KMS-11 (cell line): ENCODE results near the gene TMEM89.

ENCODE experiments used
- H2AFZ ChIP-seq: fragments of 200-600 bp; sonication (generic); 2 replicates; pipeline ENCODE4 v1.6.1; 2016; ENCODE audit warnings: antibody characterized with exemption, mixed run types, low read depth
- H3K27ac ChIP-seq: fragments of 200-600 bp; sonication (generic); 2 replicates; pipeline ENCODE4 v1.6.1; 2016; ENCODE audit warnings: mild to moderate bottlenecking, mixed run types
- H3K27me3 ChIP-seq: fragments of 200-600 bp; sonication (generic); 2 replicates; pipeline ENCODE4 v1.6.1; 2017; ENCODE audit warnings: mild to moderate bottlenecking, low read depth, mixed run types, moderate library complexity; ENCODE audit not compliant: insufficient read depth
- H3K36me3 ChIP-seq: fragments of 200-600 bp; sonication (generic); 2 replicates; pipeline ENCODE4 v1.6.1; 2017; ENCODE audit warnings: mild to moderate bottlenecking, mixed run types; ENCODE audit not compliant: insufficient read depth
- H3K4me1 ChIP-seq: fragments of 200-600 bp; sonication (generic); 2 replicates; pipeline ENCODE4 v1.6.1; 2016; ENCODE audit warnings: mild to moderate bottlenecking, low read depth, mixed run types; ENCODE audit not compliant: poor library complexity, severe bottlenecking
- H3K4me2 ChIP-seq: fragments of 200-600 bp; sonication (generic); 2 replicates; pipeline ENCODE4 v1.7.0; 2016; ENCODE audit warnings: mild to moderate bottlenecking, mixed run types
- H3K4me3 ChIP-seq: fragments of 200-600 bp; sonication (generic); IDR thresholded peaks from 2 replicates; pipeline ENCODE4 v1.6.1; 2017; ENCODE audit warnings: low read depth, low read length, mixed read lengths; ENCODE audit not compliant: insufficient read depth
- H3K79me2 ChIP-seq: fragments of 200-600 bp; sonication (generic); 2 replicates; pipeline ENCODE4 v1.6.1; 2016; ENCODE audit warnings: low read depth, mixed run types; ENCODE audit not compliant: insufficient read depth
- H3K9ac ChIP-seq: fragments of 200-600 bp; sonication (generic); 2 replicates; pipeline ENCODE4 v1.6.1; 2016; ENCODE audit warnings: mild to moderate bottlenecking, mixed run types
- H4K20me1 ChIP-seq: fragments of 200-600 bp; sonication (generic); 2 replicates; pipeline ENCODE4 v1.6.1; 2016; ENCODE audit warnings: mild to moderate bottlenecking, mixed run types; ENCODE audit not compliant: insufficient read depth
- TF ChIP-seq, protein P1 (sequence below): fragments of 200-600 bp; sonication (generic); conservative IDR thresholded peaks from 2 replicates; pipeline ENCODE4 v1.6.1; 2017; ENCODE audit warnings: low read depth, mild to moderate bottlenecking, antibody characterized with exemption, low read length, moderate library complexity, mixed read lengths

Gene TMEM89

DNA sequence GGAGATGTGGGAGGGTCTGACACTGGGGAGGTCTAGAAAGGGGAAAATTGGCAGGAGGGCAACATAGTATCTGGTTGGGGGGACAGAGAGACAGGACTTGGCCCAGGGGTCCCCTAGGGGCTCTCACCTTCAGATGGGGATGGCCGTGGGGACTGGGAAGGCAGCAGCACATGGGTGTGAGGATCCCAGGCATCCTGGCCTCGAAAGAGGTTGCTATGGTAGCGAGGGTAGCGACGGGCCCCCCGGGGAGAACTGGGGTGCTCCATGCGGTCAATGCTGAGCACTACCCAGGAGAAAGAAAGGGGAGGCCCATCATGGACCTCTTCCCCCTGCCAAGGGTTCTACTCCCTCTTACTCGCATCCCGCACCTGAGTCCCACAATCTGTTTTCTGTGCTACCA, 26.1 kb upstream of the TMEM89 start:
- H3K27ac ChIP-seq: no peak overlapping the region
- H3K4me2 ChIP-seq: no peak overlapping the region
- peaks cover 7% of the 10 kb centered on the region for H3K4me1 ChIP-seq
- H3K36me3 ChIP-seq: no peaks in the 10 kb centered on the region
- no peak overlapping the region for H2AFZ ChIP-seq
- no peaks in the 10 kb centered on the region for H3K27me3 ChIP-seq
- no peak overlapping the region for H3K9ac ChIP-seq
- H3K4me3 ChIP-seq: no peak overlapping the region
- TF ChIP-seq, protein P1, sequence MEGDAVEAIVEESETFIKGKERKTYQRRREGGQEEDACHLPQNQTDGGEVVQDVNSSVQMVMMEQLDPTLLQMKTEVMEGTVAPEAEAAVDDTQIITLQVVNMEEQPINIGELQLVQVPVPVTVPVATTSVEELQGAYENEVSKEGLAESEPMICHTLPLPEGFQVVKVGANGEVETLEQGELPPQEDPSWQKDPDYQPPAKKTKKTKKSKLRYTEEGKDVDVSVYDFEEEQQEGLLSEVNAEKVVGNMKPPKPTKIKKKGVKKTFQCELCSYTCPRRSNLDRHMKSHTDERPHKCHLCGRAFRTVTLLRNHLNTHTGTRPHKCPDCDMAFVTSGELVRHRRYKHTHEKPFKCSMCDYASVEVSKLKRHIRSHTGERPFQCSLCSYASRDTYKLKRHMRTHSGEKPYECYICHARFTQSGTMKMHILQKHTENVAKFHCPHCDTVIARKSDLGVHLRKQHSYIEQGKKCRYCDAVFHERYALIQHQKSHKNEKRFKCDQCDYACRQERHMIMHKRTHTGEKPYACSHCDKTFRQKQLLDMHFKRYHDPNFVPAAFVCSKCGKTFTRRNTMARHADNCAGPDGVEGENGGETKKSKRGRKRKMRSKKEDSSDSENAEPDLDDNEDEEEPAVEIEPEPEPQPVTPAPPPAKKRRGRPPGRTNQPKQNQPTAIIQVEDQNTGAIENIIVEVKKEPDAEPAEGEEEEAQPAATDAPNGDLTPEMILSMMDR: no peak
- no peaks in the 10 kb centered on the region for H3K79me2 ChIP-seq
- H4K20me1 ChIP-seq: no peaks in the 10 kb centered on the region

DNA sequence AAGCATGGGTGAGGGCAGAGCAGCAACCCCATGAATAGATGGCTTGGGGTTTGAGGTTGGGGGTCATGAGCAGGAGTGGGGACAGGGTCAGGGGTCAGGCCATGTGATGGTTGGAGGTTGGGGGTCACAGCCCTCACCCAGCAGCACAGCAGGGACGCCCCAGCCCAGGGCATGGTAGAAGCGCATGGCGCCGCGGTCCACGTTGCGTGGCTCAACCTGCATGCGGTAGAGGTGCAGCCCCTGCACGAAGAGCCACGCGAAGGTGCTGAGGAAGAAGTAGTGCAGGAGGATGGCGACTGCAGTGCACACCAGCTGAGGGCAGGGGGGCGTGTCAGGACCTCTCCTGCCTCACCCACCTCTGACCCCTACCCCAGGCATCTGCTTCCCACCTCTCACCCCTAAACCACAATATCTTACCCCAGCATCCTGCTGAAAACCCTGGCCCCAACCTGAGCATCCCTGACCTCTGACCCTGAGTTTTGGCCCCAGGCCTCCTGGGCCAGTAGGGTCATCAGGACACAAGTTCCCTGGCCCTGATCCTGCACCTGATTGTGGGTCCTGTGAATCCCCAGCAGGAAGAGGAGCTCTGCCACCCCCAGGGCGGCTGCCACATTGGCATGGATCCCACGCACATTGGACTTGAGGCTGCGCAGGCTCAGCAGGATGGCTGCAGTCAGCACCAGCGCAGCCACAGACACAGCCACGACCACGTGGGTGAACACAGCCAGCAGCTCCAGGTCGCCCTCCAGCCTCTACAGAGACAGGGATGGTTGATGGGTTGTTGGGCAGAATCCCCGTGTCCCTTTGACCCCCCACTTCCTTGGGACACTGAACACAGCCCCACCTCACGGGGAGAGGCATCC, 23.6 kb upstream of the TMEM89 start:
- no peak overlapping the region for H3K4me2 ChIP-seq
- TF ChIP-seq, protein P1: no peak
- H3K36me3 ChIP-seq: no peaks in the 10 kb centered on the region

DNA sequence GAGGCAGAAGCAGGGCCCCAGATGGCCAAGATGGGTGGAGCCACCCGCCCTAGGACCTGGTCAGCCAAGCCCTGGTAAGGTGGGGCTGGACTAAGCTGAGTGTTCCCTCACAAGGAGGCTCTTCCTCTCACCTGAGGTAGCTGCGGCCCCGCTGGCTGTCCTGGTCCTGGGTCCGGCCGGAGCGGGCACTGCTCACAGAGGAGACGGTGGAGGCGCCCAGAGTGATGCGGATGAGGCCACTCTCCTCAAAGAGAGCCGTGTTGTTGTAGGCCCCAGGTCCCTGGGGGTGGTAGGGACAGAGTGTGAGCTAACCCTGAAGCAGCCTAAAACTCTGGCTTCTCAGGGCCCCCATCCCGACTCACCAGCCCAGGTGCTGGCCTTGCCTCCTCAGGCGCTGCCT, 21.0 kb upstream of the TMEM89 start:
- TF ChIP-seq, protein P1: no peak
- Histone ChIP-seq H3K27ac (no peak overlapping the region), H3K9ac (no peak overlapping the region), H3K4me1 (no peaks in the 10 kb centered on the region), H2AFZ (no peak overlapping the region), H3K79me2 (no peaks in the 10 kb centered on the region), H3K27me3 (no peaks in the 10 kb centered on the region), H3K36me3 (no peaks in the 10 kb centered on the region), H4K20me1 (no peaks in the 10 kb centered on the region), H3K4me3 (no peak overlapping the region), H3K4me2 (no peak overlapping the region)

More for the DNA sequence above, 23.6 kb upstream of the TMEM89 start:
- H3K4me3 ChIP-seq: no peak overlapping the region
- H3K27ac ChIP-seq: no peak overlapping the region
- no peak overlapping the region for H2AFZ ChIP-seq
- H3K9ac ChIP-seq: no peak overlapping the region
- H3K4me1 ChIP-seq: no peaks in the 10 kb centered on the region
- H4K20me1 ChIP-seq: no peaks in the 10 kb centered on the region
- no peaks in the 10 kb centered on the region for H3K79me2 ChIP-seq
- H3K27me3 ChIP-seq: no peaks in the 10 kb centered on the region

DNA sequence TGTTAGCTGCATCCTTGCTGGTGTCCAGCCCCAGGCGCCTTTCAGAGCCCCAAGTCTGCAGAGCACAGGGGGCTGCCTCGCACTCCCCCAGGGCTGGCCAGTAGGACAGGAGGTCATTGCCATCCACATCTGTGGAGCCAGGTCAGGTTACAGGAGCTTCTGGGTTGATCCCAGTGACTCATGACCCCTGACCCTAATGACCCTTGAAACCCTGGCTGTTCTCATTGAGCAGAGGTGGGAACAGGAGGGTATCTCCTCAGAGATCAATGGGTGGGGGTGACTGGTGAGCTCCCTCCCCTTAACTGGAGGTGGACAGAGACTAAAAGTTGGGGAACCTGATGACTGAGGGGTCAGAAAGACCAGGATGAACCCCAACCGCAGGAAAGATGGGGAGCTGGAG, 19.8 kb upstream of the TMEM89 start:
- H3K4me1 ChIP-seq: no peaks in the 10 kb centered on the region
- no peaks in the 10 kb centered on the region for H4K20me1 ChIP-seq
- no peaks in the 10 kb centered on the region for H3K79me2 ChIP-seq
- no peak overlapping the region for H3K4me3 ChIP-seq
- H3K4me2 ChIP-seq: no peak overlapping the region
- no peak overlapping the region for H3K9ac ChIP-seq
- H3K27me3 ChIP-seq: no peaks in the 10 kb centered on the region
- TF ChIP-seq, protein P1: no peak
- H3K27ac ChIP-seq: no peak overlapping the region
- H3K36me3 ChIP-seq: no peaks in the 10 kb centered on the region
- no peak overlapping the region for H2AFZ ChIP-seq
